Stimulated activated CD8-positive, alpha-beta memory T cell treated with anti-CD3 and anti-CD28 coated beads, Interleukin-7, amount 100 ng/mL, for 1 hour (primary cell): ENCODE data around the gene SSBP2.

Experiments
- DNase-seq, 2 donors: peaks; one replicate each; pipeline ENCODE4 v3.0.0-alpha.2; 2020; ENCODE audit warnings: low read depth in 2 of 2

SSBP2 gene

DNA sequence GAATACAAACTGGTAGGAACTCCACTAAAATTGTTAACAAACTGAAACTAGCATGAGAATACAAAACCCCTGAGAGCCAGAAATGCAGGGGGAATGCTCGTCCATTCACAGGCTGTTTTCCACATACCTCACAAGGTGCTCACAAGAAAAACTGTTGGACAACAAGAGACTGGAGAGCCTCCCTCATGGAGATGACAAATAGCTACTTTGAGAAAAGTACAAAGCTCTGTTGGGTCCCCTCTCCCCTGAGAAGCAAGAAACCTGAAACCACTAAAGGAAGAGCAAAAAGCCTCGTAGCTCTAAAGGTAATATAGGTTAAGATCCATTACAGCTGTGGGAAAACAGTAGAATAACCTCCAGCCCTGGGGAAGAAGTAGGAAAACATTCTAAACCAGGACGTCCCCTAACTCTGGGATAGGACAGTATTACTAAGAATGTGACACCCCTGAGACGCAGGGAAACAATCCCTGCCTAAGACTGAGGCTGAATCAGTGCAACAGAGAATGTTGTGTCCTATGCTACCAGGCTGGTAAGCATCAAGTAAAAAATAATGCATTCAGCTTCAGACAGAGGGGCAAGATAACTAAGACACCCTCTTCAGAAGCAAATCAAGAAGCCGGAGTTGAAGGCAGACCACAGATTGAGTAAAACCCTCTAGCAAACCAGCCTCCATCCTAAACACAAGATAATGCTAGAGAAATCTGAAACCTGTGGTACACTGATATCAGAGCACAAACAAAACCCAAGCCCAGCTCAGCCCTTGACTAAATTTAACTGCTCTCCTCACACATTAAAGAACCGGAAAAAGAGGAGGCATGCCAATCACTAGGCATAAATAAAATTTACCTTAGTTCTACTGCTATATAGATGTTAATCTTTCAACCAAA is 160.2 kb downstream of the SSBP2 start:
- DNase-seq = no peak

DNA sequence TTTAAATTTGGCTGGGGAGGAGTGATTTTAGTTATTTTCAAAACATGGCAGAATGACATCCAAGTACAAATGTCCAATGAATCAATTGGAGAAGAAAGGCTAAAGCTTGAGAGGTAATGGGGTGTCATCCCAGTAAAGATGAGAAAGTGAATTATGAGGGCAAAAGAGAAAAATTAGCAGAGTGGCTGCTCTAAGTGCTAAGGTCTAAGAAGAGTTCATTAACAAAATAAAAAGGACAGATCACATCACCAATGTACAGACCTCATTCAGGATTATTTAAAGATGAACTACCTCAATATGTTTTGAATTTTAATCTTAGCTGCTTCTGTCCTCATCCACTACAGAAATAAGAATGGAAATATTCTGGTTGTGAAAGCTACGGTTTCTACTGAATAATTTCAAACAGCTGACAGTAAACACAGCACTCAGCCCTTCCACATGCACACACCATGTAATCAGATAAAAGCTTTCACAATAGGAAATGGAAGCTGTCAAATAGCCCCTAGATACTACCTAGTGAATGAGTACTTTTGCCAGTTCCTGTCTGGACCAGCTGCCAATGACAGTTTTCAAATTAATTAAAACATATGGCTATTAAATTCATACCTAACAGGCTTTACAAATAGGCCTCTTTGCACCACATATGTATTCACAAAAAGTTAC is 171.5 kb downstream of the SSBP2 start:
- no peak for DNase-seq

DNA sequence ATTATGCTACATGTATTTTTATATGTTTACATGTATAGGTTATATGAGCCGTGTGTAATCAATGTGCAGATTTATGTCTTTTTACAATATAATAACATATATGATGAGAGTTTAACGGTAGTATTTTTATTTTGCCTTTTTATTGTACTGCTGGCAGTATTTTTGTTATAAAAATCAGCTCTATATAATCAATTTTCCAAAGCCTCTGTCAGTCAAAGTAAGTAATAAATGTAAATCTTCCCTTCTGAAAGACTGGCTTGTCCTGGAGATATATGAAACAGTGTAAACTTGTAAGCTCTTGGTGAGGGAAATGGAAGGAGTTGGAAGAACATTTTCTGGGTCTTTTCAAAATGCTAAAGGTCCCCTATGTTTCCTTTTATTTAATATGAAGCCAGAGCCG is 173.8 kb downstream of the SSBP2 start:
- DNase-seq = no peak

DNA sequence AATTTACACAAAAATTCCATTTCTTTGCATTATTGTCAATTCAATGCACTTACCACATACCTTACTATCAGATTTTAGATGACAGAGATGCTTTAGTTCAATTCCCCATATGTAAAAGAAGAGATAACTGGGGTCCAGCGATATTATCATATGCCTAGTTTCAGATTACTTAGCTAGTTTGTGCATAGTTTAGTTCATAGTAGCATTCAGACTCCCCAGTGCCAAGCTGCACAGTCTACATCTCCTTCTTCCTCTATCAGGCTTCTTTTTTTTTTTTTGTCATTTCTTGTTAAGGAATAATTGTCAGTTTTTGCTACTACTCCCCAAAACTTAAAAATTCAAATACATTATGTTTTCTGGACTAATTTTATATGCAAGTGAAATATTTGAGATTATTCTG is 175.0 kb downstream of the SSBP2 start:
- no peak for DNase-seq

DNA sequence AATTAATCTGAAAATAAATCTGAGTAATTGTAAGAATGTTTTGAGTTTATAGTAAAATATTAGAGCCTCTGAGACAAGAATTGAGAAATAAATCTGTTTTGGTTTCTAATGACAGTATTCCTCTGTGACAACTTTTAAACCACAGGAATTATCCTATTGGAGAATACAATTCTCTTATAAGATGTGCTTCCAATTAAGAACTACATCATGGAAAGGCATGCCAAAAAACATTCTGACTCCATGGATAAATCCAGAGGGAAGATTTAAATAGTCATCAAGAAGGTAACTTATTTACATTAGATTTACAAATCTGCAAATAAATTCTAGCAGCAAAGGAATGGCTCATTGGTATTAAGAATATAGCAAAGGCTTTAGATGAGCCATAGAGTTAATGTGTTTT is 178.7 kb downstream of the SSBP2 start:
- DNase-seq = no peak

DNA sequence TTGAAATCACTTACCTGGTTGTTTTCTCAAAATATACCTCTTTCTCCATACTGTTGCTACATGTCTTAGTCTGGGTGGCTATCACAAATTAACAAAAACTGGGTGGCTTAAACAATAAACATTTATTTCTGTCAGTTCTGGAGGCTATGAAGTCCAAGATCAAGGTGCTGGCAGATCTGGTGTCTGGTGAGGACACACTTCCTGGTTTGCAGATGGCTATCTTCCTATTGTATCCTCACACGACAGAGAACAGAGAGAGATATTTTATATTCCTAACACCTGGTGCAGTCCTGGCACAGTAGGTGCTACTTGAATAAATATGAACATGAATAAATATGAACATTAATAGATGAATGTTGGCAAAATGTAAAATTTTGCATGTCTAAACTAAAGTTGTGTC is 192.7 kb downstream of the SSBP2 start:
- no peak for DNase-seq

DNA sequence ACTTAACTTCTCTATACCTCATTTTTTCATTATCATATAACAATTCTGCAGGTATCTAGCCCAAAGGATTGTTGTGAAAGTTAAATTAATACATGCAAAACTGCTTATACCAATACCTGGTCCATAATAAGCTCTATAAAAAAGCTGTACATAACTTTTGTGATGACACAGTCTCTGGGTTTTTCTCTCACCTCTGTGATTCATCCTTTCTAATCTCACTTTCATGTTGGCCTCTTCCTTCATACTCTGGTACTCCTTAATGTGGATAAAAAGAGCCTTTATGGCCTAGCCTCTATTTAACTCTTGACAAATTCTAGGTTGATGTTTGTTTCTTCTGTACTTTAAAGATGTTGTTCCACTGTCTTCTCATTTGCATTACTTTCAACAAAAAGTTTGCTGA is 194.1 kb downstream of the SSBP2 start:
- DNase-seq = no peak

DNA sequence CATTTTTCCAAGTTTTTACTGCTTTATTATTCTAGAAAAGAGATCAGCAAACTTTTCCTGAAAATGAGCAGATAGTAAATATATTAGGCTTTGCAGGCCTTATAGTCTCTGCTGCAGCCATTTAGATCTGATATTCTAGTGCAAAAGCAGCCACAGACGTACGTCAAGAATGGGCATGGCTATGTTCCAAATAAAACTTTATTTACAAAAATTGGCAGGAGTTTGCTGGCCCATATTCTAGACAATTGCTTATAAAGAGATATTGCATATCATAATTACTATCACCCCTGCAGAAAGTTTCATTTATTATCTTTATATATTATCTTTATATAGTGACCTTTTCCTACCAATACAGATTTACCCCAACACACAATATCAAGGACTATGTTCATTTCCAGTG is 195.0 kb downstream of the SSBP2 start:
- no peak for DNase-seq

DNA sequence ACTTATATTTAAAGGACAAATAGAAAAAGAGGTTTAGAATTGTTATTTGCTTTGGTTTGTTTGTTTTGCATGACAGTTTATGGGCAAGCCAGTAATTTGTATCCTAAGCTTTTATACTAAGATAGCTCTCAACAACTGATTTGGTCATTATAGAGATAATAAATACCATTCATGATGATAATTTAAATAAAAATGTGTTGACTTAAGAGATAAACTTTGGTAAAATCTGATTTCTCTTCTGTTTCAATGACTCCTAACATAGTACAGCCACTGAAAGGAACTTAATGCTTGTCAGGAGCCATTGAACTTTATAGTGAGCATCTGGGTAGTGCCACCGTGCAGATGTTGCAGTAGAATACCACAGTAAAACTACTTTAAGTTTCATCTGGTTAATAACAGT is 196.2 kb downstream of the SSBP2 start:
- no peak for DNase-seq

DNA sequence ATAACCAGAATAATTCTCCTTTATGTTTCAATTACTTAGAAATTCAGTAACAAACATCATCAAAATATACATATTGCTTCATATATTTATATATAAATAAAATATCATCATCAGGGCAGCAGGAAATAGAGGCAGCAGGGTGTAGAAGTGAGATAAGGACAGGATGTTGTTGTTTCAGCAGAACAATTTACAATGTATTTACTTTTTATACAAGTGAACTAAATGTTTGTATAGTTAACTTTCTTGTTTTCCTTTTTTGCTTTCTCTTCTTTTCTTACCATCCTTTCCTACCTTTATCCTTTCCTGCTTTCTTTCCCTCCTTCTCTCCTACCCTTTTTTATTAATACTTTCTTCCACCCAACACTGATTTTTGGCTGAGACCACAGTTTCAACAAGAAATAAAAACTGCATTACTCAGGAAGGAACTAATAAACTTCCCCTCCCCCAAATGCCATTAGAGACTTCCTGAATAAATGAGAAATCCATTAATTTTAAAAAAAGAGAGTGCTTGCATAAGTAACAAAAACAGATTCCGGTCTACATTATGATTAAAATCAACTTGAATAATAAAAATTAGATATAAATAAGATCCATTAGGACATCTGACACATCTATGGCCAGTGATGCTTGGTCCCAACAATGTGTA is 197.2 kb downstream of the SSBP2 start:
- DNase-seq = no peak

DNA sequence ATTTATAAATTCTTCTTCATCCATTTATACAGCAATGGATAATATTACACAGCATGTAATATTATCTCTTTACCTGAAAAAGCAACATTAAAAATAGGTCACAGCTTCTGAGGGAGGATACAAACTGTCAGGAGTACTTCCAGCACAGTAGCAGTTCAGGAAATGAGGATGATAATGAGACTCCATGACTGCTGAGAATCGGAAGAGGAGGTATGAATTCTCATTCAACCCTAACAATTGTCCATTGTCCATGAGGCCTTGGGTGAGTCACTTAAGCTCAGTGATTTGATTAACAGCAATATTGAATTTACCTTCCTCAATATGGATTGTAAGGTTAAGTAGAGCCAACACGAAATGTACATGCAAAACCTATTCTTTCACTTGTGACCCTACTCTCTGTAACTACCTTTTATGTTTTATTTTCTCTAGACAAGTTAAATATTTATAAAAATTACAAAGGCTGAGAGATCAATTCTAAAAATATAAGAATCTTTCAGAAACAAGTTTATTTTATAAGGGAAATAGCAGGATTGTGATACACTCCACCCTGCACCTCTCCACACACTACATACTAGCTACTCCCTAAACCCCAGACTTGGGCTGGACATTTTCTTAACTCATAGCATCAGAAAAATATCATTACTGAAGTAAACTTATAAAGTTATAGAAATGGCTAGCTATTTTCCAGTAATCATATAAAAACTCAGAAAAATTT is 197.9 kb downstream of the SSBP2 start:
- DNase-seq = no peak

DNA sequence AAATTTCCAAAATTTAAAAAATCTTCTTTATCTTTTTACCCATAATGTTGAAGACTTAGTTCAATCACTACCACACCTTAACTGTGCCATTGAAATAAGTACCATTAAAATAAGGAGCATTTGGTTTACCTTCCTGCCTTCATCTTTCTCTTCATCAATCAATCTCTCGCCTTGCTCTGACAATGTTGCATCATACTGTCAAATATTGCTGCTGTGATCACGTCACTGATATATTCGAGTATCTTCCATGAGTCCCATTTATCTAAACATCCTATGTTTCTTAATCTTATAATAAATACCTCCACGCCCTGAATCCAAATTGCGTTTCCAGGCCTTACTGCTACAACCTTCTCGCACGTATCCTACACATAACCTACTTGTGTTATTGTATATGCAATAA is 201.8 kb downstream of the SSBP2 start:
- DNase-seq = no peak

DNA sequence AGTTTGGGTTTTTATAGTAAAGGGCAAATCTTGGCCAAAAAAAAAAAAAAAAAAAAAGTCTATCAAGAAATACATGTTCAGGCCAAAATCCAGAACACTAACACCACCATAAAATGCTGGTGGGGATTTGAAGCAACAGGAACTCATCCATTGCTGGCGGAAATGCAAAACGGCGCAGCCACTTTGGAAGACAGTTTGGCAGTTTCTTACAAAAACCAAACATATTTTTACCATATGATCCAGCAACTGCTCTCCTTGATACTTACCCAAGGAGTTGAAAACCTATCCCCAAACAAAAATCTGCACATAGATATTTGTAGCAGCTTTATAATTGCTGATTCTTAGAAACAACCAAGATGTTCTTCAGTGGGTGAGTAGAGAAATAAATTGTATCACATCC is 203.9 kb downstream of the SSBP2 start:
- no peak for DNase-seq

DNA sequence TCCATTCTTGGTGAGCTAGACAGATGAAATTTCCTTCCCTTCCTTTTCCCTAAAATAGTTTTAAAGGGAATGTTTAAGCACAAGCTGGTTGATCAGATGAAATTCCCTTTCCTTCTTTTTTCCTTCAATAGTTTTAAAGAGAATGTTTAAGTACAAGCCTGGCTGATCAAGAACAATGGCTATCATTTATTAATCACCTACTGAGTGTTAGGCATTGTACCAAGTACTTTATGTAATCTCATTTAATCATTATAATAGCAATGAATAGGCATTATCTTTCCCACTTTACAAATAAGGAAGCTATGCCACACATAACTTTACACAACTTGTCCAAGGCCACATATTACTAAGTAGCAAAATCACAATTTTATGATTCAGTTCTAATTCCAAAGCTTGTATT is 205.0 kb downstream of the SSBP2 start:
- no peak for DNase-seq

DNA sequence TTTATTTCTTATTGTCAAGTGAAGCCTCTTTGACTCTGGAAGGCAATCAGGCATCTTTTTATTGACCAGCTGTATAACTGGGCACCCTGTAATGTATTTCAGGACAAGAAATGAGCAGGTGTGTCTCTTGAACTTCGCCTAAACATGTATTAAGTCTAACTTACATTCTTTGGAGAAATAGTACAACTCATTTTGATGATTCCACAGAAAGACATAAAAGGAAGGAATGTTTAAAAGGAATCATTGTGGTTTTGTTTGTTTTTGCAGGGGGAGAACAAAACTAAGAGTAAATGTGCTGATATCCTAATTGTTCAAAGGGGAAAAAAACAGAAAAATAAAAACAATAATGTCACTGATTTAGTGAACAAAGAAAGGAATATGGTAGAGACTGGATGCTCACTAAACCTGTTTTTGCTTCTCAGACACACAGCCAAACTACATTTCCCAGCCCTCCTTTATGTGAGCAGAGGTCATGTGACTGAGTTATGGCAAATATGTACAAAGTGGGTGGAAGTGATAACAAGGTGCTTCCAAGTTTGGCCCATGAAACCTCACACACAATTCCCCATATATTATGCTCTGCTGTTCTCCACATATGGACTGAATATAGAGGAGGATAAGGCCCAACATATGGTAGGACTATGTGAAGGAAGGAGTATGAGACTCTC is 206.4 kb downstream of the SSBP2 start:
- DNase-seq = no peak

DNA sequence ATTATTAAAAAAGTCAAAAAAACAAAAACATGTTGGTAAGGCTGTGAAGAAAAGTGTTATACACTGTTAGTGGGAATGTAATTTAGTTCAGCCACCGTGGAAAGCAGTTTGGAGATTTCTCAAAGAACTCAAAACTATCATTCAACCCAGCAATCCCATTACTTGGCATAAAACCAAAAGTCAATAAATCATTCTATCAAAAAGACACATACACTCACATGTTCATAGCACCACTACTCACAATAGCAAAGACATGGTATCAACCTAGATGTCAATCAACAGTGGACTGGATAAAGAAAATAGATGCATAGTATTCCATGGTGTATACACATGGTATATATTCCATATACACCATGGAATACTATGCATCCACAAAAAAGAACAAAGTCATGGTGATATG is 208.7 kb downstream of the SSBP2 start:
- DNase-seq = no peak

DNA sequence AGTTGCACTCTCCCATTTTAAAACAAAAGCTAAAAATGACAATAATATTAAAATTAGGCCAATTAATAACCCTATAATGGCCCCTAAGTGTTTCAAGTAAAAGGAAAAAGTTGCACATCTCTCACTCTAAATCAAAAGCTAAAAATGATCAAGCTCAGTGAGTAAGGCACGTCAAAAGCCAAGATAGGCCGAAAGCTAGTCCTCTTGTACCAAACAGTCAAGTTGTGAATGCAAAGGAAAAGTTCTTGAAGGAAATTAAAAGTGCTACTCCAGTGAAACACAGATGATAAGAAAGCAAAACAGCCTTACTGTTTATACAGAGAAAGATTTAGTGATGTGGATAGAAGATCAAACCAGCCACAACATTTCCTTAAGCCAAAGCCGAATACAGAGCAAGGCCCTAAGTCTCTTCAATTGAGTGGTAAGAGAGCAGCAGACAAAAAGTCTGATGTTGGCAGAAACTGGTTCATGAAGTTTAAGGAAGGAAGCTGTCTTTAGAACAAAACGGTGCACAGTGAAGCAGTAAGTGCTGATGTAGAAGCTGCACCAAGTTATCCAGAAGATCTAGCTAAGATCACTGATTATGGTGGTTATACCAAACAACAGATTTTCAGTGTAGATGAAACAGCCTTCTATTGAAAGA is 212.9 kb downstream of the SSBP2 start:
- DNase-seq = no peak

DNA sequence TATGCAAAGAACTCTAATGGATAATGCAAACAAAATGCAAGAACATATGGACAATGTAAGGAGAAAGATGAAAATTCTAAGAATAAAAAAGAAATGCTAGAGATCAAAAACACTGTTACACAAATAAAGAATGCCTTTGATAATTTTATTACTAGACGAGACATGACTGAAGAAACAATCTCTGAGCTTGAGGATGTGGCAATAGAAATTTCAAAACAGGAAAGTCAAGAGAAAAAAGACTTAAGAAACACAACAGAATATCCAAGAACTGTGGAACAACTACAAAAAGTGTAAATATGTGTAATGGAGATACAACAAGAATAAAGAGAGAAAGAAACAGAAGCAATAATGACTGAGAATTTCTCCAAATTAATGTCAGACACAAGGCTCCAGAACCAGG is 216.5 kb downstream of the SSBP2 start:
- DNase-seq = no peak

DNA sequence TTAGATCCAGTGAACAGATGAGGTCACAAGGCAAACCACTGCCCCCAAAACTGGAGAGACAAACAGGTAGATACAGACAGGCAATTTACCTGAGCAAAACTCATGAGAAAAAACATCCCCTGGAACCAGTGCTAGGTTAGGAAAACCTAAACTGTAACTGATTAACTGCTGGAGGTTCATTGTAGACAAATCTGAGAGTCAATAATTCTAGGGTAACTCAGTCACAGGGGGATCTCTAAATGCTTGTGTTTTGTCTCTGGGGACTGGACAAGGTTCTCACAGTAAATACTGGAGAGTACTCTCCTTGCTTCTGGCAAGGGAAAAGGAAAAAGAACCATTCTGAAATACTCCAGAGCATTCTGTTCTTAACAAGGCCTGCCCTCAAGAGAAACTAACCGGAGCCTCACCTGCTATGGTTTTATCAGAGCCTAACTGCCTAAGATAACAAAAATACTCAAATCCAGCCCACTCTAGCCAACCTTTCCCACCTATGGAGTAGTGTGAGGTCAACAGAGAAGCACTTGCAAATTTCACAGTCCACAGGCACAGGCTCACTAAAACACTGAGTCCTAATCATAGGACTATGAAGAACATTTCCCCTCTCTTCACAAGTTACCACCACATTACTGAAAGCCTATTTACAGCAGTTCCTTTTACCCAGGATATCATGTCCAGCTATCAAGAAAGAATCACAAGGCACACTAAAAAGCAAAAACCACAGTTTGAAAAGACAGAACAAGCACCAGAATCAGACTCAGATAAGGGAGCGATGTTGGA is 217.1 kb downstream of the SSBP2 start:
- no peak for DNase-seq

DNA sequence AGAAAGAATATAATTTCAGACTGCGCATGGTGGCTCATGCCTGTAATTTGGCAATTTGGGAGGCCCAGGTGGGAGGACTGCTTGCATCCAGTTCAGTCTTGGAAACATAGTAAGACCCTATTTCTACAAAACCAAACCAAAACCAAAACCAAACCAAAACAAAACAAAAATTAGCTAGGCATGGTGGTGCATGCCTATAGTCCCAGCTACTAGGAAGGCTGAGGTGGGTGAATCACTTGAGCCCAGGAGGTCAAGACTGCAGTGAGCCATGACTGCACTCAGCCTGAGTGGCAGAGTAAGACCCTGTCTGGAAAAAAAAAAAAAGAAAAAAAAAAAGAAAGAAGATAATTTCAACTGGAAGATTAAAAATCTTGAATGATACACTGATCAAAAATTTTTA is 220.0 kb downstream of the SSBP2 start:
- no peak for DNase-seq

DNA sequence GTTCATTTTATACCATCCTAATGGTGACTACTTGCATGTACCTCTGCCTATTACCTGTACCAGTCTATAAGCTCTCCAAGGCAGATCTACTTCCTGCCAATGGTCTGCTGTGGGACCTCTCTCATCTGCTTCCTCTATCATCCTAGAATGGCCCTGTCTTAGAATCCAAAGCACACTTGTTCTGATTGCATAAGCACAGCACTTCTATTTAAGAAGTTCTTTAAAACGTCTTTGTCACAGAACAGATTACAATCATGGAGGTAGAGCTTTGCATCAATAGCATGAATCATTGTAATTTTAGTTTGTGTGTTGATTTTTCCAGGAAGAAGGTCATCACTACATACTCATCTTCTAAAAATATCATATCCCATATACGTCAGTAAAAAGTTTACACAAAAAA is 225.2 kb downstream of the SSBP2 start:
- no peak for DNase-seq
